Heart left ventricle (tissue), 13 donors: Measurements from ENCODE around the gene S100A14.

Experiments
- CTCF ChIP-seq, 12 donors: fragments of 200-600 bp; sonication (generic) in 4 of 12; IDR thresholded peaks; one replicate each; pipeline versions ENCODE4 v1.5.0 to v1.8.0; 2018 to 2022; ENCODE audit warnings: antibody characterized with exemption in 12 of 12, mild to moderate bottlenecking in 5 of 12
- POLR2A ChIP-seq, 2 donors: fragments of 450-650 bp; IDR thresholded peaks; one replicate each; pipeline ENCODE4 v1.6.1; 2017; ENCODE audit warnings: antibody characterized with exemption in 2 of 2, mild to moderate bottlenecking in 2 of 2, moderate library complexity in 2 of 2
- donor health status: ischemic (EF 13 %, LVEDD 7.1; RV severe dilation, severe dysfunction).
- donor health status: DM: no; HTN: yes; CAD: no.
- donor health status: DM: no; HTN: no; CAD: no.
- donor health status: ischemic (EF 25% LVEDD 6.9; RV normal size, moderate dysfunction).
- donor health status: ischemic (EF 25% LVEDD 5.7; RV mildly dilated, moderate dysfunction).
- donor health status: ischemic (EF 35%, LVEDD 5.7; RV mildly dilated, moderate dysfunction).
- donor health status: nonischemic (EF 11% LVEDD 7.7; RV severe dilation, severe dysfunction).
- donor health status: DM: yes; HTN: yes; CAD: no.
- donor health status: PGD.
- donor health status: ischemic (EF 29% LVEDD 5.4; RV normal size, mild dysfunction).
- donor health status: nonischemic (EF 23%, LVEDD 6.1; RV moderate dilation, normal function).

DNA sequence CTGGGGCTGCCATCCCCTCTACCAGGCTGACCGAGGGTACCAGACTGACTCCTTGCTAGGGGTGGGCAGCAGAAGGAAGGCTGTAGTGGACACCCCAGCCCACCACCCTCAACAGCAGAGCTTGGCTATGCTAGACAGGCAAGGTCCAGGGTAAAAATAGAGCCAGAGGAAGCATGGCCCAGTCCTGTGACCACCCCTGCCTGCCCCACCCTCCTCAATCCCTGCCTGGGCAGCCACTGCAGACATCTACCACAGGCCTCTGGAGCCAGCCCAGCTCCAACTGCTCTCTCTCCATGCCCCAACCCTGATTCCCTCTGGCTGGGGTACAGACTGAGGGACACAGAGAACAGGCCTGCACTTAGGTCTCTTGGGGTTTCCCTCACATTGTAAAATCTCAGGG, 13.8 kb upstream of the S100A14 start:
- TF ChIP-seq CTCF (IDR thresholded peaks at IDR 0.05) (no peak), POLR2A (IDR thresholded peaks at IDR 0.05) (peak in 1 of 2 donors; percentile 23)
